ENCODE measurements around the gene TMX1. TPM values are rescaled to one million over a fixed set of nuclear protein-coding genes. Genes with fewer than 3 reads are reported as not detected.
A peak's percentile ranks its signal among the peaks of the same experiment; 100 is the strongest.

Gene TMX1
- total RNA-seq, 2 donors from 2014 or later = 43.2 to 47.8 TPM

- DNase-seq (ENCODE audit: low spot score) (no peak), ATAC-seq (no peak)
- H3K27ac Mint-ChIP-seq = no peak overlapping the region
- no peak overlapping the region for H3K4me3 Mint-ChIP-seq
- no peaks in the 10 kb centered on the region for H3K4me1 Mint-ChIP-seq (ENCODE audit: low read depth in 2 of 2)
- H3K9me3 Mint-ChIP-seq = no peaks in the 10 kb centered on the region
- H3K27me3 Mint-ChIP-seq = peaks cover 0 to 2% of the 10 kb centered on the region in 2 donors
- H3K36me3 Mint-ChIP-seq = no peaks in the 10 kb centered on the region
Observed at GRCh38 chr14:51291016-51291415, 51.0 kb downstream of the TMX1 start.

- Mint-ChIP-seq H3K4me1 (ENCODE audit: low read depth in 2 of 2) (peaks cover 0 to under 1% of the 10 kb centered on the region in 2 donors), H3K9me3 (no peaks in the 10 kb centered on the region), H3K36me3 (no peaks in the 10 kb centered on the region), H3K27ac (no peak overlapping the region), H3K4me3 (no peak overlapping the region), H3K27me3 (peaks cover 0 to 2% of the 10 kb centered on the region in 2 donors)
- DNase-seq (ENCODE audit: low spot score) (no peak), ATAC-seq (no peak)
Observed at GRCh38 chr14:51293149-51293911, 53.3 kb downstream of the TMX1 start.

- ATAC-seq = no peak
- no peak overlapping the region for H3K4me3 Mint-ChIP-seq
Observed at GRCh38 chr14:51293912-51294389, 53.9 kb downstream of the TMX1 start.

GRCh38 chr14:51294951-51295525 is 55.0 kb downstream of the TMX1 start:
- no peak overlapping the region for H3K27ac Mint-ChIP-seq
- no peaks in the 10 kb centered on the region for H3K36me3 Mint-ChIP-seq
- H3K4me1 Mint-ChIP-seq (ENCODE audit: low read depth in 2 of 2) = peaks cover 0 to 3% of the 10 kb centered on the region in 2 donors
- H3K9me3 Mint-ChIP-seq = no peaks in the 10 kb centered on the region
- ATAC-seq (no peak), DNase-seq (ENCODE audit: low spot score) (no peak)
- H3K27me3 Mint-ChIP-seq = peaks cover 0 to 2% of the 10 kb centered on the region in 2 donors
- H3K4me3 Mint-ChIP-seq = no peak overlapping the region

More at GRCh38 chr14:51293912-51294389, 53.9 kb downstream of the TMX1 start:
- H3K4me1 Mint-ChIP-seq (ENCODE audit: low read depth in 2 of 2) = peaks cover 0 to 3% of the 10 kb centered on the region in 2 donors
- no peak overlapping the region for H3K27ac Mint-ChIP-seq
- DNase-seq (ENCODE audit: low spot score) = no peak
- H3K9me3 Mint-ChIP-seq = no peaks in the 10 kb centered on the region
- peaks cover 0 to 2% of the 10 kb centered on the region in 2 donors for H3K27me3 Mint-ChIP-seq
- H3K36me3 Mint-ChIP-seq = no peaks in the 10 kb centered on the region

- H3K36me3 Mint-ChIP-seq = no peaks in the 10 kb centered on the region
- H3K27ac Mint-ChIP-seq = no peak overlapping the region
- DNase-seq (ENCODE audit: low spot score) (no peak), ATAC-seq (no peak)
- H3K4me3 Mint-ChIP-seq = no peak overlapping the region
- peaks cover 0 to 3% of the 10 kb centered on the region in 2 donors for H3K4me1 Mint-ChIP-seq (ENCODE audit: low read depth in 2 of 2)
- peaks cover 0 to 2% of the 10 kb centered on the region in 2 donors for H3K27me3 Mint-ChIP-seq
- H3K9me3 Mint-ChIP-seq = no peaks in the 10 kb centered on the region
Observed at GRCh38 chr14:51295646-51296263, 55.7 kb downstream of the TMX1 start.

GRCh38 chr14:51297066-51297465 is 57.0 kb downstream of the TMX1 start:
- Mint-ChIP-seq H3K36me3 (no peaks in the 10 kb centered on the region), H3K4me1 (ENCODE audit: low read depth in 2 of 2) (peaks cover 0 to 3% of the 10 kb centered on the region in 2 donors), H3K9me3 (no peaks in the 10 kb centered on the region), H3K27me3 (peaks cover 0 to 2% of the 10 kb centered on the region in 2 donors), H3K4me3 (no peak overlapping the region), H3K27ac (no peak overlapping the region)
- no peak for DNase-seq (ENCODE audit: low spot score)
- no peak for ATAC-seq

GRCh38 chr14:51298895-51299294 is 58.8 kb downstream of the TMX1 start:
- peak in 1 of 2 donors; percentile 64 for ATAC-seq
- DNase-seq (ENCODE audit: low spot score) = no peak
- Mint-ChIP-seq H3K4me3 (no peak overlapping the region), H3K36me3 (no peaks in the 10 kb centered on the region), H3K27ac (peak overlapping the region in 1 of 2 donors; percentile 15), H3K4me1 (ENCODE audit: low read depth in 2 of 2) (peaks cover 0 to 3% of the 10 kb centered on the region in 2 donors), H3K9me3 (no peaks in the 10 kb centered on the region), H3K27me3 (peaks cover 0 to 5% of the 10 kb centered on the region in 2 donors)

GRCh38 chr14:51302295-51303030 is 62.4 kb downstream of the TMX1 start:
- H3K27ac Mint-ChIP-seq = no peak overlapping the region
- H3K27me3 Mint-ChIP-seq = peaks cover 8 to 12% of the 10 kb centered on the region in 2 donors
- DNase-seq (ENCODE audit: low spot score) (no peak), ATAC-seq (no peak)
- H3K9me3 Mint-ChIP-seq = no peaks in the 10 kb centered on the region
- peaks cover 0 to 3% of the 10 kb centered on the region in 2 donors for H3K4me1 Mint-ChIP-seq (ENCODE audit: low read depth in 2 of 2)
- no peak overlapping the region for H3K4me3 Mint-ChIP-seq
- H3K36me3 Mint-ChIP-seq = no peaks in the 10 kb centered on the region

- no peak overlapping the region for H3K27ac Mint-ChIP-seq
- DNase-seq (ENCODE audit: low spot score) = no peak
- no peak for ATAC-seq
- no peaks in the 10 kb centered on the region for H3K4me1 Mint-ChIP-seq (ENCODE audit: low read depth in 2 of 2)
- peaks cover 12 to 18% of the 10 kb centered on the region in 2 donors for H3K27me3 Mint-ChIP-seq
- H3K4me3 Mint-ChIP-seq = no peak overlapping the region
- H3K36me3 Mint-ChIP-seq = no peaks in the 10 kb centered on the region
- H3K9me3 Mint-ChIP-seq = no peaks in the 10 kb centered on the region
Observed at GRCh38 chr14:51304438-51304837, 64.4 kb downstream of the TMX1 start.

GRCh38 chr14:51304941-51305340 is 64.9 kb downstream of the TMX1 start:
- Mint-ChIP-seq H3K4me3 (no peak overlapping the region), H3K27me3 (peaks cover 12 to 18% of the 10 kb centered on the region in 2 donors), H3K36me3 (no peaks in the 10 kb centered on the region), H3K9me3 (no peaks in the 10 kb centered on the region), H3K4me1 (ENCODE audit: low read depth in 2 of 2) (no peaks in the 10 kb centered on the region), H3K27ac (no peak overlapping the region)
- no peak for DNase-seq (ENCODE audit: low spot score)
- ATAC-seq = no peak

- no peaks in the 10 kb centered on the region for H3K9me3 Mint-ChIP-seq
- no peak overlapping the region for H3K27ac Mint-ChIP-seq
- ATAC-seq (no peak), DNase-seq (ENCODE audit: low spot score) (no peak)
- H3K4me3 Mint-ChIP-seq = no peak overlapping the region
- peaks cover 15 to 24% of the 10 kb centered on the region in 2 donors for H3K27me3 Mint-ChIP-seq
- no peaks in the 10 kb centered on the region for H3K36me3 Mint-ChIP-seq
- no peaks in the 10 kb centered on the region for H3K4me1 Mint-ChIP-seq (ENCODE audit: low read depth in 2 of 2)
Observed at GRCh38 chr14:51305751-51306150, 65.7 kb downstream of the TMX1 start.
